Prostate gland (tissue), 2 donors: Measurements from ENCODE around the gene CAMKMT.

Experiments
- POLR2A ChIP-seq: fragments of 450-650 bp; IDR thresholded peaks from one replicate; pipeline ENCODE4 v1.6.1; 2016; ENCODE audit warnings: antibody characterized with exemption, mild to moderate bottlenecking
- POLR2AphosphoS5 ChIP-seq: sonication (generic); formaldehyde crosslinking; IDR thresholded peaks from one replicate; pipeline ENCODE4 v1.6.1; 2017; ENCODE audit warnings: antibody characterized with exemption
- TF ChIP-seq, protein P1 (sequence below), 4 experiments: fragments of 200-600 bp in 2 of 4; fragments of 450-650 bp in 2 of 4; sonication (generic) in 2 of 4; IDR thresholded peaks; 1 replicate in 3 of 4; 2 replicates in 1 of 4; pipeline ENCODE4 v1.5.1; 2016 to 2019; ENCODE audit warnings: antibody characterized with exemption in 4 of 4, mild to moderate bottlenecking in 2 of 4, moderate library complexity in 2 of 4

GRCh38 chr2:44688456-44689124 is 326.8 kb downstream of the CAMKMT start:
- TF ChIP-seq, protein P1, sequence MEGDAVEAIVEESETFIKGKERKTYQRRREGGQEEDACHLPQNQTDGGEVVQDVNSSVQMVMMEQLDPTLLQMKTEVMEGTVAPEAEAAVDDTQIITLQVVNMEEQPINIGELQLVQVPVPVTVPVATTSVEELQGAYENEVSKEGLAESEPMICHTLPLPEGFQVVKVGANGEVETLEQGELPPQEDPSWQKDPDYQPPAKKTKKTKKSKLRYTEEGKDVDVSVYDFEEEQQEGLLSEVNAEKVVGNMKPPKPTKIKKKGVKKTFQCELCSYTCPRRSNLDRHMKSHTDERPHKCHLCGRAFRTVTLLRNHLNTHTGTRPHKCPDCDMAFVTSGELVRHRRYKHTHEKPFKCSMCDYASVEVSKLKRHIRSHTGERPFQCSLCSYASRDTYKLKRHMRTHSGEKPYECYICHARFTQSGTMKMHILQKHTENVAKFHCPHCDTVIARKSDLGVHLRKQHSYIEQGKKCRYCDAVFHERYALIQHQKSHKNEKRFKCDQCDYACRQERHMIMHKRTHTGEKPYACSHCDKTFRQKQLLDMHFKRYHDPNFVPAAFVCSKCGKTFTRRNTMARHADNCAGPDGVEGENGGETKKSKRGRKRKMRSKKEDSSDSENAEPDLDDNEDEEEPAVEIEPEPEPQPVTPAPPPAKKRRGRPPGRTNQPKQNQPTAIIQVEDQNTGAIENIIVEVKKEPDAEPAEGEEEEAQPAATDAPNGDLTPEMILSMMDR (IDR thresholded peaks at IDR 0.05) = no peak
- TF ChIP-seq POLR2A = no peak
- TF ChIP-seq POLR2AphosphoS5 = no peak
